Mesendoderm (in vitro differentiated cells): Measurements from ENCODE around the gene ARL15.
A peak's percentile ranks its signal among the peaks of the same experiment; 100 is the strongest.

Experiments used
- DNase-seq: peaks from one replicate; pipeline ENCODE4 v3.0.0; 2013
- H2AK5ac ChIP-seq: 2 replicates; pipeline ENCODE4 v1.6.1; 2013; ENCODE audit warnings: low read length, inconsistent platforms
- H2BK120ac ChIP-seq: 2 replicates; pipeline ENCODE4 v1.6.1; 2013; ENCODE audit warnings: low read depth, mild to moderate bottlenecking, low read length, moderate library complexity, mixed read lengths
- H2BK15ac ChIP-seq: replicated peaks from 2 replicates; pipeline ENCODE4 v1.6.1; 2013; ENCODE audit warnings: low read depth, mild to moderate bottlenecking, moderate library complexity
- H2BK5ac ChIP-seq: 2 replicates; pipeline ENCODE4 v1.6.1; 2013; ENCODE audit warnings: low read length, inconsistent platforms
- H3K18ac ChIP-seq: 2 replicates; pipeline ENCODE4 v1.6.1; 2013; ENCODE audit warnings: mild to moderate bottlenecking, low read length, mixed read lengths
- H3K23ac ChIP-seq: one replicate; pipeline ENCODE4 v1.6.1; 2013; ENCODE audit warnings: low read length
- H3K27ac ChIP-seq: 2 replicates; pipeline ENCODE4 v1.5.1; 2013; ENCODE audit warnings: low read depth, mild to moderate bottlenecking, inconsistent platforms, low read length, moderate library complexity
- H3K27me3 ChIP-seq: 2 replicates; pipeline ENCODE4 v1.6.1; 2013; ENCODE audit warnings: low read length, control low read depth, mild to moderate bottlenecking, inconsistent platforms; ENCODE audit not compliant: insufficient read depth, poor library complexity
- H3K36me3 ChIP-seq: 2 replicates; pipeline ENCODE4 v1.6.1; 2013; ENCODE audit warnings: low read length, inconsistent platforms; ENCODE audit not compliant: control insufficient read depth, insufficient read depth
- H3K4ac ChIP-seq: one replicate; pipeline ENCODE4 v1.6.1; 2013; ENCODE audit warnings: low read depth, mild to moderate bottlenecking, low read length, moderate library complexity
- H3K4me1 ChIP-seq: 2 replicates; pipeline ENCODE4 v1.6.1; 2013; ENCODE audit warnings: low read depth, low read length, inconsistent platforms; ENCODE audit not compliant: control insufficient read depth
- H3K4me2 ChIP-seq: 2 replicates; pipeline ENCODE4 v1.6.1; 2013; ENCODE audit warnings: low read length
- H3K4me3 ChIP-seq: 2 replicates; pipeline ENCODE4 v1.5.1; 2013; ENCODE audit warnings: mild to moderate bottlenecking, low read length
- H3K56ac ChIP-seq: one replicate; pipeline ENCODE4 v1.6.1; 2013; ENCODE audit warnings: low read length
- H3K79me1 ChIP-seq: 2 replicates; pipeline ENCODE4 v1.6.1; 2013; ENCODE audit warnings: low read length, inconsistent platforms
- H3K79me2 ChIP-seq: 2 replicates; pipeline ENCODE4 v1.6.1; 2013; ENCODE audit warnings: mild to moderate bottlenecking, low read length; ENCODE audit not compliant: control insufficient read depth, insufficient read depth
- H3K9ac ChIP-seq: 2 replicates; pipeline ENCODE4 v1.6.1; 2013; ENCODE audit warnings: low read length, inconsistent platforms
- H4K5ac ChIP-seq: one replicate; pipeline ENCODE4 v1.6.1; 2013; ENCODE audit warnings: low read length
- H4K8ac ChIP-seq: one replicate; pipeline ENCODE4 v1.6.1; 2013; ENCODE audit warnings: low read depth, mild to moderate bottlenecking, control low read depth, low read length, moderate library complexity
- WGBS: extraction: QIAGEN DNeasy Blood & Tissue Kit; methylation state at CpG from one replicate; pipeline ENCODE4 v1.1.7; 2013; ENCODE audit warnings: low lambda C conversion rate, missing lambda C conversion rate; ENCODE audit not compliant: insufficient coverage; ENCODE audit errors: extremely low coverage; 5-methylcytosine and 5-hydroxymethylcytosine counted together

Gene ARL15

DNA sequence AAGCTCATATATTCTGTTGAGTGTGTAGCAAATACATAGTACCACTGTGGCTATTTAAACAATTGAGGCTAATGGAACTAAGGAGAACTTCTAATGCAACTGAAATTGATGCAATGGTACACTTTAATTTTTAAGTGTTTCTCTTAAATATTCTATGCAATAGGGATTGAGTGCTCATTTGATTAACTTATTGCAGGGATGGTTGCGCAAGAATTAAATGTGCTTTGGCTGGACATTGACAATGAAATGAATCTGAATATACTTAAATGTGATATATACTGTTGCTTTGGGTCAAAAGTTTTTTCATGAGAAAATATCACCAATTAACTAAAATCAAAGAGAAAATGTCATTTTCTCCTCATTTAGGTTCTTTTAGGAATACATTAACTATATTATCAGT, 227.1 kb downstream of the ARL15 start:
- no CpG with 5 or more reads among the region's 1 CpG for WGBS
- Histone ChIP-seq H3K23ac (no peak overlapping the region), H3K4ac (no peak overlapping the region), H3K4me3 (no peak overlapping the region), H3K4me2 (no peak overlapping the region), H4K8ac (no peak overlapping the region), H3K36me3 (no peaks in the 10 kb centered on the region), H3K56ac (no peak overlapping the region), H2BK5ac (no peak overlapping the region), H3K9ac (no peak overlapping the region), H3K79me2 (no peaks in the 10 kb centered on the region), H4K5ac (no peak overlapping the region), H3K79me1 (no peaks in the 10 kb centered on the region), H3K27ac (no peak overlapping the region), H2AK5ac (no peak overlapping the region), H3K4me1 (no peaks in the 10 kb centered on the region), H2BK120ac (no peak overlapping the region), H3K27me3 (no peaks in the 10 kb centered on the region), H2BK15ac (no peak overlapping the region), H3K18ac (no peak overlapping the region)
- DNase-seq: no peak

GRCh38 chr5:54081415-54081814, 229.0 kb downstream of the ARL15 start:
- no peak overlapping the region for H3K18ac ChIP-seq
- no peak overlapping the region for H3K4me3 ChIP-seq
- H2BK120ac ChIP-seq: no peak overlapping the region
- no peak overlapping the region for H3K27ac ChIP-seq
- no peak overlapping the region for H3K23ac ChIP-seq
- no peaks in the 10 kb centered on the region for H3K79me1 ChIP-seq
- H3K56ac ChIP-seq: no peak overlapping the region
- H2BK5ac ChIP-seq: no peak overlapping the region
- H3K27me3 ChIP-seq: no peaks in the 10 kb centered on the region
- no peak overlapping the region for H3K9ac ChIP-seq
- H3K4me2 ChIP-seq: no peak overlapping the region
- H2AK5ac ChIP-seq: no peak overlapping the region
- no peak for DNase-seq
- no CpG with 5 or more reads among the region's 1 CpG for WGBS
- no peak overlapping the region for H2BK15ac ChIP-seq
- H3K79me2 ChIP-seq: no peaks in the 10 kb centered on the region
- H4K5ac ChIP-seq: no peak overlapping the region
- H4K8ac ChIP-seq: no peak overlapping the region
- H3K4me1 ChIP-seq: no peaks in the 10 kb centered on the region
- no peaks in the 10 kb centered on the region for H3K36me3 ChIP-seq
- H3K4ac ChIP-seq: no peak overlapping the region

DNA sequence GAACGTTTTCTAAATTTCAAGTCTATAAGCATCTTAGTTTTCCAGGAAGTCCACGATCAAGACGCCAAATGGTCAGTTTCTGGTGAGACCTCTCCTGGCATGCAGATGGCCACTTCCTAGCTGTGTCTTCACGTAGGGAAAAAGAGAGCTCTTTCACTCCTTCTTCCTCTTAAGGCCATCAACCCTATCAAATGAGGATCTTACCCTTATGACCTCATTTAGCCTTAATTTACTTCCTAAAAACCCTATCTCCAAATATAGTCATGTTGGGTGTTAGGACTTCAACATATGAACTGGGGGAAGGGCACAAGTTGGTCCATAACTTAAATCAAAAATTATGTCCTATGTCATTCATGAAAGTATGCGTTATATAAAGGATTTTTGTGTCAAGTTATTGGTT, 229.5 kb downstream of the ARL15 start:
- H4K5ac ChIP-seq: no peak overlapping the region
- no CpG with 5 or more reads among the region's 5 CpGs for WGBS

GRCh38 chr5:54073735-54074134, 236.6 kb downstream of the ARL15 start:
- Histone ChIP-seq H3K79me2 (no peaks in the 10 kb centered on the region), H3K4me3 (no peak overlapping the region), H2BK15ac (no peak overlapping the region), H3K4me1 (no peaks in the 10 kb centered on the region), H4K8ac (no peak overlapping the region), H3K36me3 (no peaks in the 10 kb centered on the region), H3K27ac (no peak overlapping the region), H3K79me1 (no peaks in the 10 kb centered on the region), H3K4ac (no peak overlapping the region), H4K5ac (no peak overlapping the region), H3K9ac (no peak overlapping the region), H3K18ac (no peak overlapping the region), H2BK120ac (no peak overlapping the region), H2BK5ac (no peak overlapping the region), H3K23ac (no peak overlapping the region), H3K56ac (no peak overlapping the region), H2AK5ac (no peak overlapping the region), H3K27me3 (no peaks in the 10 kb centered on the region), H3K4me2 (no peak overlapping the region)
- WGBS: no CpG with 5 or more reads among the region's 2 CpGs
- DNase-seq: peak; percentile 44

More for the DNA sequence above, 229.5 kb downstream of the ARL15 start:
- no peak overlapping the region for H2BK120ac ChIP-seq
- H3K9ac ChIP-seq: no peak overlapping the region
- no peaks in the 10 kb centered on the region for H3K36me3 ChIP-seq
- H3K4me2 ChIP-seq: no peak overlapping the region
- no peak overlapping the region for H3K27ac ChIP-seq
- no peak overlapping the region for H2BK15ac ChIP-seq
- no peak overlapping the region for H4K8ac ChIP-seq
- H2BK5ac ChIP-seq: no peak overlapping the region
- H3K56ac ChIP-seq: no peak overlapping the region
- no peak overlapping the region for H3K18ac ChIP-seq
- no peaks in the 10 kb centered on the region for H3K79me1 ChIP-seq
- no peak overlapping the region for H3K23ac ChIP-seq
- no peak overlapping the region for H3K4ac ChIP-seq
- H3K4me1 ChIP-seq: no peaks in the 10 kb centered on the region
- DNase-seq: no peak
- H2AK5ac ChIP-seq: no peak overlapping the region
- no peaks in the 10 kb centered on the region for H3K27me3 ChIP-seq
- no peaks in the 10 kb centered on the region for H3K79me2 ChIP-seq
- no peak overlapping the region for H3K4me3 ChIP-seq

DNA sequence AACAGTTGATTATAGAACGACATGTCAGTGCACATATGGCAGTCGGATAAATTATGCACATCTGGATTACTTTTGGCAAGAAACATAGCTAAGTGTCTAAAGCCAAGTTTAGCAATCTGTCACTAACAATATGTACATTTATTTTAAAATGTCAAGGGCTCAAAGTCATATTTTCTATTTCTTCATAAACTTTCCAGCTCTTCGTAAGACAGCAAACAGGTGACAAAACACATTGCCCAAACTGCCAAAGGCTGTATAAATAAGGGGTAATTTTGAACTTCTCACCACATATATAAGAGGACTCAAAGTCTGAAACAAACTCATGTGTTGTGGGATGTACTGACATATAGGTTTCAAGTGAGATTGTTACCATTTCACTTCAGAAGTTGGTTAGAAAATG, 237.2 kb downstream of the ARL15 start:
- WGBS: no CpG with 5 or more reads among the region's 3 CpGs
- Histone ChIP-seq H3K23ac (no peak overlapping the region), H3K4me3 (no peak overlapping the region), H4K5ac (no peak overlapping the region), H2BK15ac (no peak overlapping the region), H2BK5ac (no peak overlapping the region), H3K4ac (no peak overlapping the region), H3K27ac (no peak overlapping the region), H3K9ac (no peak overlapping the region), H3K4me2 (no peak overlapping the region), H2AK5ac (no peak overlapping the region), H3K36me3 (no peaks in the 10 kb centered on the region), H3K27me3 (no peaks in the 10 kb centered on the region), H4K8ac (no peak overlapping the region), H3K56ac (no peak overlapping the region), H3K79me2 (no peaks in the 10 kb centered on the region), H3K18ac (no peak overlapping the region), H3K79me1 (no peaks in the 10 kb centered on the region), H2BK120ac (no peak overlapping the region), H3K4me1 (peaks cover under 1% of the 10 kb centered on the region)
- no peak for DNase-seq

- Histone ChIP-seq H3K4me2 (no peak overlapping the region), H2BK15ac (no peak overlapping the region), H4K8ac (no peak overlapping the region), H3K27ac (no peak overlapping the region), H3K18ac (no peak overlapping the region), H2BK120ac (no peak overlapping the region), H3K79me1 (no peaks in the 10 kb centered on the region), H2AK5ac (no peak overlapping the region), H3K23ac (no peak overlapping the region), H2BK5ac (no peak overlapping the region), H3K9ac (no peak overlapping the region), H3K4me3 (no peak overlapping the region), H4K5ac (no peak overlapping the region), H3K79me2 (no peaks in the 10 kb centered on the region), H3K56ac (no peak overlapping the region), H3K36me3 (no peaks in the 10 kb centered on the region), H3K4ac (no peak overlapping the region), H3K27me3 (no peaks in the 10 kb centered on the region), H3K4me1 (peaks cover 5% of the 10 kb centered on the region)
- DNase-seq: no peak
- 100% methylated on average over 1 of the region's 2 CpGs for WGBS
These were observed 243.9 kb downstream of the ARL15 start for GRCh38 chr5:54066433-54066832.
